Measurements from ENCODE around the gene THSD8.

The THSD8 gene

DNA sequence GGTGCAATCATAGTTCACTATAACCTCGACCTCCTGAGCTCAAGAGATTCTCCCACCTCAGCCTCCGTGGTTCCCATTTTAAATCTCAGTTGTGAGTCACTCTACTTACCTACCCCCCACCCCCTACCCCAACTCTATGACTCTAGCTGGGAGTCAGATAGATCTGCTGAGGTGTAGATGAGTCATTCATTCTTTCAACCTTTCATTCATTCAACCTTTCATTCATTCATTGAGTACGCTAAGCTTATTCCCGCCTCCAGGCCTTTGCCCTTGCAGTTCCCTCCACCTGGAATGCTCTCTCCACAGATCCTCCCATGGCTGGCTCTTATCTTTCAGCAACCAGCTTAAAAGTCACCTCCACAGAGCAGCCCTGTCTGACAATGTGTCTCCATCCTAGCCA is 35.4 kb downstream of the THSD8 start:
- Histone ChIP-seq H3K79me2 (ENCODE audit: low read length) (peaks cover 3% of the 10 kb centered on the region; the same call in 1 of the 2 replicates), H4K20me1 (ENCODE audit: insufficient read depth, low read length) (0 out of 2 replicates have a peak, but pooled peaks cover 6% of the 10 kb centered on the region), H3K27me3 (ENCODE audit: low read depth, low read length) (peaks cover 12% of the 10 kb centered on the region), H2AFZ (ENCODE audit: low read depth, low read length) (no peak overlapping the region), H3K36me3 (replicated peaks; ENCODE audit: low read depth, low read length) (peaks cover 8% of the 10 kb centered on the region), H3K9ac (ENCODE audit: low read length) (no peak overlapping the region), H3K4me2 (ENCODE audit: low read length) (no peak overlapping the region), H3K4me1 (ENCODE audit: low read length) (peaks cover 27% of the 10 kb centered on the region), H3K4me3 (ENCODE audit: low read length) (no peak overlapping the region), H3K27ac (ENCODE audit: low read length) (no peak overlapping the region), H3K9me3 (ENCODE audit: insufficient read depth, low read length) (no peaks in the 10 kb centered on the region)
- TF ChIP-seq, protein P1, sequence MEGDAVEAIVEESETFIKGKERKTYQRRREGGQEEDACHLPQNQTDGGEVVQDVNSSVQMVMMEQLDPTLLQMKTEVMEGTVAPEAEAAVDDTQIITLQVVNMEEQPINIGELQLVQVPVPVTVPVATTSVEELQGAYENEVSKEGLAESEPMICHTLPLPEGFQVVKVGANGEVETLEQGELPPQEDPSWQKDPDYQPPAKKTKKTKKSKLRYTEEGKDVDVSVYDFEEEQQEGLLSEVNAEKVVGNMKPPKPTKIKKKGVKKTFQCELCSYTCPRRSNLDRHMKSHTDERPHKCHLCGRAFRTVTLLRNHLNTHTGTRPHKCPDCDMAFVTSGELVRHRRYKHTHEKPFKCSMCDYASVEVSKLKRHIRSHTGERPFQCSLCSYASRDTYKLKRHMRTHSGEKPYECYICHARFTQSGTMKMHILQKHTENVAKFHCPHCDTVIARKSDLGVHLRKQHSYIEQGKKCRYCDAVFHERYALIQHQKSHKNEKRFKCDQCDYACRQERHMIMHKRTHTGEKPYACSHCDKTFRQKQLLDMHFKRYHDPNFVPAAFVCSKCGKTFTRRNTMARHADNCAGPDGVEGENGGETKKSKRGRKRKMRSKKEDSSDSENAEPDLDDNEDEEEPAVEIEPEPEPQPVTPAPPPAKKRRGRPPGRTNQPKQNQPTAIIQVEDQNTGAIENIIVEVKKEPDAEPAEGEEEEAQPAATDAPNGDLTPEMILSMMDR (IDR thresholded peaks at IDR 0.05; ENCODE audit: low read depth, low read length) = no peak
- TF ChIP-seq EZH2phosphoT487 (IDR thresholded peaks at IDR 0.05; ENCODE audit: low read depth) = no peak

DNA sequence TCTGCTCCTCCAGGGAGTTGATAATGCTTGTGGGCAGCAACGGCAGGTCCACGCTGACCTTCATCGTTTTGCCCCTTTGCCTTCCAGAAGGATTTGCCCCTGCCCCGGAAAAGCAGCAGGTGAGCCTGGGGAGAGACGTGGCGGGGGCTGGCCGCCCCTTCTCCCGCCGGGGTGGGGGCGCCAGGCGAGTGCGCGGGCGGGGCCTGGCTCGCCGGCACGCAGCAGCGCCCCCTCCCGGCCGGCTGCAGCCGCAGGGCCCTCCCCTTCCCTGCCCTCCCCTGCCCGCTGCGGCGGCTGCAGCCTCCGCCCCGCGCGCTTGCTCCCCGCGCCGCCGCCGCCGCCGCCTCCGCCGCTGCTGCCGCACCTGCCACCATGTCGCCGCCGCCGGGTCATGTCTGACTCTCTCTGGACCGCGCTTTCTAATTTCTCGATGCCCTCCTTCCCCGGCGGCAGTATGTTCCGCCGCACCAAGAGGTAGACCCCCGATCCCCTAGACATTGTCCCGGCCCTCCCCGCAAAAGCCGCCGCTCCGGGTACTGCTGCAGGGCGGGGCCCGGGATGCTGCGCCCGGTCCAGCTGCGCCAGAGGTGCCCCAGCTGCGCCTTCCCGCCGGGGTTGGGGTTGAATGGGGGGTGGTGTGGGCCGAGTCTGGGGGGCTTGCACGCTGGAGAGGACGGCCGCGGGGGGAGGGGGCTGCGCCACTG is 36.5 kb downstream of the THSD8 start, which contains the start of gene MAST1:
Gene MAST1 (plus strand): TSS at position 334 of the 704 bp plus-strand sequence. CDS start 58 bp downstream, at position 392.
- H3K4me1 ChIP-seq (ENCODE audit: low read length) = peaks cover 21% of the 10 kb centered on the region
- H3K27ac ChIP-seq (ENCODE audit: low read length) = no peak within 1 kb of the TSS

DNA sequence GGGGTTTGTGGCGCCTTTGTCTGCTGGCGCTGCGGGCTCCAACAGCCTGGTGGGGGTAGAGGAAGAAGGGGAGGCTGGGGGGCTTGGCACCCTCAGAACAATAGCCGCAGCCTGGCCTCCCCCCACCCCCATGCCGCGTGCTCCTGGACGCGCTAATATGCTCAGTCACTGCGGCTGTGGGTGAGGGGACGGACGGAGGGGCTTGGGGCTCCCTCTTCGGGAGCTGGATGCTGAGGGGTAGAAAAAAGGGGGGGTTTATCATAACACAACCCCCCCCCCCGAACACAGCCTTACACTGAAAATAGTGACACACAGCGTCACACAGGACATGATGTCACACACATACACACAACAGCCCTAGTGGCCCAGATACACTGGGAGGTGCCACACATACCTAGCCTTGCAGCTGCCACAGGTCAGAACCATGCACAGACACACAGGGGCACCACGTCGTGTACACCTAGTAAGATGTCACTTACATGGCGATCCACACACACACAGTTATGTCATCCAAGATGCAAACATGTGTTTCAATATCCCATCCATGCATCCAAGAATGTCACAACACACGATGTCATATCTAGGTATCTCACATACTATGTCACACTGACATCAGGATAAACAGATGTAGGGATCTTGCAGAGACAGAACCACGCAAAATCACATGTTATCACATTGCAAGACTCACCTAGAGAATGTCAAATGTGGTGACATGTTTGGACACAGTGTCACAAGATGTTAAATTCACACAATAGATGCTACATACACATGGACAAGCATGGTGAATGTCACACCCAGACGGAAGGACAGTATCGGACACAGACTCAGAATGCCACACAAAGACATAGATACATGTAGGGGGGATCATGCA is 37.3 kb downstream of the THSD8 start:
- Histone ChIP-seq H2AFZ (ENCODE audit: low read depth, low read length) (0 out of 2 replicates have a peak overlapping the region, but pooled peaks have one; percentile 8), H3K27me3 (ENCODE audit: low read depth, low read length) (peaks cover 12% of the 10 kb centered on the region), H3K27ac (ENCODE audit: low read length) (no peak overlapping the region), H3K4me1 (ENCODE audit: low read length) (peaks cover 19% of the 10 kb centered on the region), H4K20me1 (ENCODE audit: insufficient read depth, low read length) (0 out of 2 replicates have a peak, but pooled peaks cover 6% of the 10 kb centered on the region), H3K36me3 (replicated peaks; ENCODE audit: low read depth, low read length) (peaks cover 10% of the 10 kb centered on the region), H3K4me3 (ENCODE audit: low read length) (peak overlapping the region; percentile 92), H3K9me3 (ENCODE audit: insufficient read depth, low read length) (no peaks in the 10 kb centered on the region), H3K79me2 (ENCODE audit: low read length) (peaks cover 3% of the 10 kb centered on the region; the same call in 1 of the 2 replicates), H3K9ac (ENCODE audit: low read length) (peak overlapping the region; percentile 76), H3K4me2 (ENCODE audit: low read length) (peak overlapping the region; percentile 76)
- TF ChIP-seq, protein P1 (IDR thresholded peaks at IDR 0.05; ENCODE audit: low read depth, low read length) = no peak
- TF ChIP-seq EZH2phosphoT487 (IDR thresholded peaks at IDR 0.05; ENCODE audit: low read depth) = no peak

More for the DNA sequence above, 36.5 kb downstream of the THSD8 start, which contains the start of gene MAST1:
- Histone ChIP-seq H3K9me3 (ENCODE audit: insufficient read depth, low read length) (no peaks in the 10 kb centered on the region), H3K27me3 (ENCODE audit: low read depth, low read length) (peaks cover 12% of the 10 kb centered on the region), H3K36me3 (replicated peaks; ENCODE audit: low read depth, low read length) (peaks cover 10% of the 10 kb centered on the region), H3K4me2 (ENCODE audit: low read length) (peak within 1 kb of the TSS; percentile 80), H3K79me2 (ENCODE audit: low read length) (peaks cover 3% of the 10 kb centered on the region; the same call in 1 of the 2 replicates), H3K4me3 (ENCODE audit: low read length) (peak within 1 kb of the TSS; percentile 92), H3K9ac (ENCODE audit: low read length) (peak within 1 kb of the TSS; percentile 76), H2AFZ (ENCODE audit: low read depth, low read length) (peak within 1 kb of the TSS; percentile 77), H4K20me1 (ENCODE audit: insufficient read depth, low read length) (0 out of 2 replicates have a peak, but pooled peaks cover 6% of the 10 kb centered on the region)
- TF ChIP-seq EZH2phosphoT487 (IDR thresholded peaks at IDR 0.05; ENCODE audit: low read depth) = no peak
- TF ChIP-seq, protein P1 (IDR thresholded peaks at IDR 0.05; ENCODE audit: low read depth, low read length) = peak; percentile 52

All from OCI-LY3 (cell line).